A549 (cell line): ENCODE data around the gene ATP10A. TPM values are rescaled to one million over a fixed set of nuclear protein-coding genes. Genes with fewer than 3 reads are reported as not detected.

Experiments
- ATAC-seq, 2 experiments: fragments of 200-7000 bp in 1 of 2; fragments of >200 bp in 1 of 2; cut with Nextera tagmentation in 1 of 2; cut with Tn5 transposase in 1 of 2; 3 replicates each; pipeline versions ENCODE4 v1.8.0 to v1.9.1; 2018 to 2020; ENCODE audit warnings: mild to moderate bottlenecking in 1 of 2, moderate library complexity in 1 of 2
- CTCF ChIA-PET: fragments of 300-600 bp; sonication (Branson Sonifier 250); formaldehyde crosslinking; extraction: SDS; loops from one replicate; lab custom pipeline; 2021; ENCODE audit warnings: antibody characterized with exemption, inconsistent platforms; lab: Yijun Ruan, JAX
- POLR2A ChIA-PET: fragments of 350-600 bp; formaldehyde crosslinking; extraction: SDS; loops from one replicate; lab custom pipeline; 2021; ENCODE audit warnings: antibody characterized with exemption, inconsistent platforms; lab: Yijun Ruan, JAX
- DNase-seq, 2 experiments: peaks; one replicate each; pipeline versions ENCODE4 v3.0.0 to v3.0.0-alpha.2; 2011 to 2016; ENCODE audit warnings: low read depth in 1 of 2, low spot score in 1 of 2
- FAIRE-seq: peaks from 2 replicates; lab custom pipeline; 2011; peaks lifted over from hg19 to GRCh38; lab: Jason Lieb, UNC
- H3K27ac ChIP-seq, 2 experiments: fragments of >200 bp; sonication (Bioruptor Twin); formaldehyde crosslinking; 3 replicates each; pipeline ENCODE4 v1.5.1; 2016 to 2017
- H3K4me1 ChIP-seq: fragments of >200 bp; sonication (Bioruptor Twin); formaldehyde crosslinking; 3 replicates; pipeline ENCODE4 v1.6.1; 2016
- H3K4me2 ChIP-seq: fragments of >200 bp; sonication (Bioruptor Twin); formaldehyde crosslinking; 3 replicates; pipeline ENCODE4 v1.6.1; 2016
- H3K4me3 ChIP-seq: fragments of >200 bp; sonication (Bioruptor Twin); formaldehyde crosslinking; 3 replicates; pipeline ENCODE4 v1.5.1; 2016
- H3K9me3 ChIP-seq: fragments of >200 bp; sonication (Bioruptor Twin); formaldehyde crosslinking; 3 replicates; pipeline ENCODE4 v1.6.1; 2016
- BHLHE40 ChIP-seq: IDR thresholded peaks from 2 replicates; pipeline ENCODE4 v1.6.1; 2012; ENCODE audit warnings: low read depth, low read length, inconsistent platforms
- CHD4 ChIP-seq: fragments of 200-600 bp; sonication (generic); IDR thresholded peaks from 2 replicates; pipeline ENCODE4 v1.6.1; 2016; ENCODE audit warnings: antibody characterized with exemption, mild to moderate bottlenecking, borderline replicate concordance
- CTCF ChIP-seq: fragments of >200 bp; sonication (Bioruptor Twin); formaldehyde crosslinking; IDR thresholded peaks from 3 replicates; pipeline ENCODE4 v1.5.1; 2016
- E2F6 ChIP-seq: IDR thresholded peaks from 2 replicates; pipeline ENCODE4 v1.6.1; 2012; ENCODE audit warnings: low read depth, borderline replicate concordance
- ESRRA ChIP-seq: fragments of 150-350 bp; IDR thresholded peaks from 2 replicates; pipeline ENCODE4 v1.6.1; 2014; ENCODE audit warnings: mild to moderate bottlenecking, low read length, borderline replicate concordance
- HES2 ChIP-seq: fragments of >200 bp; sonication (Bioruptor Twin); formaldehyde crosslinking; IDR thresholded peaks from 2 replicates; pipeline ENCODE4 v1.6.1; 2016
- HEYL ChIP-seq: fragments of 250-450 bp; sonication (Bioruptor Pico); IDR thresholded peaks from 2 replicates; pipeline ENCODE4 v1.8.0; 2021; ENCODE audit warnings: mild to moderate bottlenecking, moderate library complexity
- HMGXB4 ChIP-seq: fragments of 250-450 bp; sonication (Bioruptor Pico); IDR thresholded peaks from 2 replicates; pipeline ENCODE4 v1.5.0; 2021; ENCODE audit warnings: mild to moderate bottlenecking, moderate library complexity, borderline replicate concordance
- HOXB13 ChIP-seq: fragments of 250-450 bp; sonication (Bioruptor Pico); IDR thresholded peaks from 2 replicates; pipeline ENCODE4 v1.5.0; 2020; ENCODE audit warnings: low read depth, mild to moderate bottlenecking, moderate library complexity
- JUNB ChIP-seq: fragments of >200 bp; sonication (Bioruptor Twin); formaldehyde crosslinking; IDR thresholded peaks from 2 replicates; pipeline ENCODE4 v1.6.1; 2016
- MYC ChIP-seq: IDR thresholded peaks from 2 replicates; pipeline ENCODE4 v1.6.1; 2012; ENCODE audit warnings: mild to moderate bottlenecking, inconsistent platforms, low read length, improper control_type of control experiment, borderline replicate concordance
- NFE2L2 ChIP-seq: fragments of 150-350 bp; conservative IDR thresholded peaks from 2 replicates; pipeline ENCODE4 v1.6.1; 2014; ENCODE audit warnings: low read length
- NPAS2 ChIP-seq: fragments of 250-450 bp; sonication (Bioruptor Pico); IDR thresholded peaks from 2 replicates; pipeline ENCODE4 v1.8.0; 2022; ENCODE audit warnings: mild to moderate bottlenecking, moderate library complexity, borderline replicate concordance
- PBX3 ChIP-seq: IDR thresholded peaks from 2 replicates; pipeline ENCODE4 v1.6.1; 2012
- PHF8 ChIP-seq: fragments of 200-600 bp; sonication (generic); IDR thresholded peaks from 2 replicates; pipeline ENCODE4 v1.6.1; 2016; ENCODE audit warnings: low read depth, mild to moderate bottlenecking, antibody characterized with exemption, moderate library complexity, borderline replicate concordance
- POLR2AphosphoS2 ChIP-seq: conservative IDR thresholded peaks from 2 replicates; pipeline ENCODE4 v1.6.1; 2012; ENCODE audit warnings: low read length, improper control_type of control experiment, inconsistent platforms
- RARB ChIP-seq: fragments of 250-450 bp; sonication (Bioruptor Pico); IDR thresholded peaks from 2 replicates; pipeline ENCODE4 v1.8.0; 2021; ENCODE audit warnings: mild to moderate bottlenecking, moderate library complexity
- RCOR1 ChIP-seq: fragments of 150-350 bp; IDR thresholded peaks from 2 replicates; pipeline ENCODE4 v1.6.1; 2014; ENCODE audit warnings: antibody characterized with exemption, low read length, low read depth
- TFCP2L1 ChIP-seq: fragments of 250-450 bp; sonication (Bioruptor Pico); IDR thresholded peaks from 2 replicates; pipeline ENCODE4 v1.5.0; 2021; ENCODE audit warnings: mild to moderate bottlenecking
- ZFP36 ChIP-seq: fragments of 450-650 bp; IDR thresholded peaks from 2 replicates; pipeline ENCODE4 v1.6.1; 2014; ENCODE audit warnings: borderline replicate concordance; ENCODE audit not compliant: partially characterized antibody
- WGBS: methylation state at CpG from one replicate; pipeline ENCODE4 v1.1.6; 2017; ENCODE audit errors: missing lambda C conversion rate; 5-methylcytosine and 5-hydroxymethylcytosine counted together
- polyA plus RNA-seq, 4 experiments: library from polyadenylated mRNA; depleted of rRNA in 3 of 4; stranded (reverse); fragments of >200 nt; fragmentation: RNase III in 1 of 4; extraction: RNeasy Plus Mini Kit Qiagen cat#74134 plus additional on column Dnase treatment in 1 of 4; gene quantifications; 2 replicates in 3 of 4; 3 replicates in 1 of 4; pipeline ENCODE4 v1.2.3, GENCODE V29; 2011 to 2017

ATP10A gene
- polyA plus RNA-seq, 2 of the 4 experiments (the other 2 are of a cell fraction): 5.9 to 7.6 TPM

- Histone ChIP-seq H3K4me3 (no peak overlapping the region), H3K27ac (no peak overlapping the region), H3K4me2 (no peak overlapping the region), H3K9me3 (no peaks in the 10 kb centered on the region), H3K4me1 (no peaks in the 10 kb centered on the region)
- DNase-seq (no peak), FAIRE-seq (no peak), ATAC-seq (0 out of 6 replicates have a peak, but pooled peaks of 1 of the 2 experiments have one; percentile 15)
- 27% methylated on average over 3 of the region's 13 CpGs for WGBS
- ChIA-PET CTCF (no interaction called here), POLR2A (no interaction called here)
- TF ChIP-seq HMGXB4 (no peak), BHLHE40 (no peak)
Measured at GRCh38 chr15:25667829-25668228, 195.3 kb downstream of the ATP10A start.

- Histone ChIP-seq H3K4me1 (no peaks in the 10 kb centered on the region), H3K4me2 (no peak overlapping the region), H3K4me3 (no peak overlapping the region), H3K9me3 (no peaks in the 10 kb centered on the region), H3K27ac (no peak overlapping the region)
- DNase-seq (no peak), FAIRE-seq (no peak), ATAC-seq (no peak)
- TF ChIP-seq HMGXB4 (no peak), HOXB13 (CRISPR knock-in tag) (no peak), CTCF (no peak), ZFP36 (no peak), HES2 (no peak), RARB (no peak), NPAS2 (CRISPR knock-in tag) (no peak), RCOR1 (no peak), POLR2AphosphoS2 (no peak), HEYL (CRISPR knock-in tag) (no peak), NFE2L2 (no peak), CHD4 (no peak), JUNB (no peak), E2F6 (no peak), PBX3 (no peak), TFCP2L1 (CRISPR knock-in tag) (no peak), PHF8 (no peak), ESRRA (no peak), MYC (no peak)
- WGBS: 46% methylated on average over 3 of the region's 3 CpGs
- ChIA-PET CTCF (interaction anchor here (1.1 kb wide), 1 partner anchor 10 kb away, joined by 3 read pairs; no protein-coding TSS in a partner anchor), POLR2A (no interaction called here)
Measured at GRCh38 chr15:25665913-25666312, 197.2 kb downstream of the ATP10A start.
